ENCODE results near the gene OR52H1.

OR52H1 gene

GRCh38 chr11:5541427-5541826, 6.9 kb downstream of the OR52H1 start:
- no peak overlapping the region for H3K4ac ChIP-seq (ENCODE audit: low read depth, low read length)
- WGBS (ENCODE audit: extremely low coverage, insufficient coverage, insufficient read length), result no CpG with 5 or more reads among the region's 1 CpG

DNA sequence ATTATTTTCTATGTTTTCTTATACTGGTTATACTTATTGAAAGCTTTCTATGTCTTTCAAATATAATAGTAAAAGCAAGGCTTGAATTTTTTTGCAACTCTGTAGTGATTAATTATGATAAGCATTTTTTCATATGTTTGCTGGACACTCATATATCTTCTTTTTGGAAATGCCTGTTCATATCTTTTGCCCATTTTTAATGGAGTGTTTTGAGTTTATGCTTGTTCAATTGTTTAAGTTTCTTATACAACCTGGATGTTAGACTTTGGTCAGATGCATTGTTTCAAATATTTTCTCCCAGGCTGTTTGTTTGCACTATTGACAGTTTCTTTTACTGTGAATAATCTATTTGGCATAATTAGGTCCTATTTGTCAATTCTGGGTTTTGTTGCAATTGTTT, 11.9 kb downstream of the OR52H1 start:
- no peak overlapping the region for H3K18ac ChIP-seq (ENCODE audit: low read length)
- no peak overlapping the region for H3K14ac ChIP-seq (ENCODE audit: low read length)
- H2BK120ac ChIP-seq (ENCODE audit: insufficient read depth, low read length, poor library complexity), result no peak overlapping the region
- no peak overlapping the region for H3K23ac ChIP-seq (ENCODE audit: low read length)
- H3K9ac ChIP-seq (ENCODE audit: low read length), result no peak overlapping the region
- H2BK5ac ChIP-seq (ENCODE audit: low read depth, low read length, poor library complexity), result no peak overlapping the region
- H3K36me3 ChIP-seq (ENCODE audit: control insufficient read depth in 1 of 2, insufficient read depth in 2 of 2, low read length in 2 of 2), result no peaks in the 10 kb centered on the region
- no peak overlapping the region for H3K4me2 ChIP-seq (ENCODE audit: low read length)
- H3K4ac ChIP-seq (ENCODE audit: low read depth, low read length), result no peak overlapping the region
- H3K4me3 ChIP-seq (ENCODE audit: low read depth, low read length), result no peak overlapping the region
- no peak overlapping the region for H2AFZ ChIP-seq (ENCODE audit: insufficient read depth, low read length, poor library complexity)
- no peak overlapping the region for H3K27ac ChIP-seq (ENCODE audit: low read depth, low read length)
- H2BK12ac ChIP-seq (ENCODE audit: low read length), result no peak overlapping the region
- no peaks in the 10 kb centered on the region for H3K9me3 ChIP-seq (ENCODE audit: insufficient read depth, low read depth, low read length)
- no peaks in the 10 kb centered on the region for H3K79me2 ChIP-seq (ENCODE audit: control insufficient read depth, insufficient read depth, low read length, poor library complexity)
- H3K4me1 ChIP-seq (ENCODE audit: control insufficient read depth in 1 of 2, insufficient read depth in 2 of 2, low read length in 2 of 2), result no peaks in the 10 kb centered on the region
- no peak overlapping the region for H2AK5ac ChIP-seq (ENCODE audit: low read length)
- H4K12ac ChIP-seq (ENCODE audit: low read depth, low read length), result no peak overlapping the region
- DNase-seq, result no peak
- H3K79me1 ChIP-seq (ENCODE audit: low read length), result no peaks in the 10 kb centered on the region
- no peak overlapping the region for H4K8ac ChIP-seq (ENCODE audit: low read depth, low read length)
- no peak overlapping the region for H4K91ac ChIP-seq (ENCODE audit: low read depth, low read length)
- no peaks in the 10 kb centered on the region for H3K27me3 ChIP-seq (ENCODE audit: insufficient read depth, low read length)

More at GRCh38 chr11:5541427-5541826, 6.9 kb downstream of the OR52H1 start:
- Histone ChIP-seq H3K27me3 (ENCODE audit: insufficient read depth, low read length) (no peaks in the 10 kb centered on the region), H2BK12ac (ENCODE audit: low read length) (no peak overlapping the region), H3K27ac (ENCODE audit: low read depth, low read length) (no peak overlapping the region), H4K12ac (ENCODE audit: low read depth, low read length) (no peak overlapping the region), H3K79me2 (ENCODE audit: control insufficient read depth, insufficient read depth, low read length, poor library complexity) (no peaks in the 10 kb centered on the region), H4K91ac (ENCODE audit: low read depth, low read length) (no peak overlapping the region), H3K36me3 (ENCODE audit: control insufficient read depth in 1 of 2, insufficient read depth in 2 of 2, low read length in 2 of 2) (no peaks in the 10 kb centered on the region), H3K9me3 (ENCODE audit: insufficient read depth, low read depth, low read length) (no peaks in the 10 kb centered on the region), H3K23ac (ENCODE audit: low read length) (no peak overlapping the region), H3K4me3 (ENCODE audit: low read depth, low read length) (no peak overlapping the region), H3K9ac (ENCODE audit: low read length) (no peak overlapping the region), H2AFZ (ENCODE audit: insufficient read depth, low read length, poor library complexity) (no peak overlapping the region), H2BK120ac (ENCODE audit: insufficient read depth, low read length, poor library complexity) (no peak overlapping the region), H3K4me1 (ENCODE audit: control insufficient read depth in 1 of 2, insufficient read depth in 2 of 2, low read length in 2 of 2) (no peaks in the 10 kb centered on the region), H3K14ac (ENCODE audit: low read length) (no peak overlapping the region), H4K8ac (ENCODE audit: low read depth, low read length) (no peak overlapping the region), H2AK5ac (ENCODE audit: low read length) (no peak overlapping the region), H3K4me2 (ENCODE audit: low read length) (no peak overlapping the region), H3K18ac (ENCODE audit: low read length) (no peak overlapping the region), H3K79me1 (ENCODE audit: low read length) (no peaks in the 10 kb centered on the region), H2BK5ac (ENCODE audit: low read depth, low read length, poor library complexity) (no peak overlapping the region)
- DNase-seq, result no peak

GRCh38 chr11:5534046-5534445, 14.3 kb downstream of the OR52H1 start:
- no peak overlapping the region for H3K4me3 ChIP-seq (ENCODE audit: low read depth, low read length)
- no peaks in the 10 kb centered on the region for H3K79me1 ChIP-seq (ENCODE audit: low read length)
- no peaks in the 10 kb centered on the region for H3K4me1 ChIP-seq (ENCODE audit: control insufficient read depth in 1 of 2, insufficient read depth in 2 of 2, low read length in 2 of 2)
- H3K36me3 ChIP-seq (ENCODE audit: control insufficient read depth in 1 of 2, insufficient read depth in 2 of 2, low read length in 2 of 2), result no peaks in the 10 kb centered on the region
- no peak overlapping the region for H2BK12ac ChIP-seq (ENCODE audit: low read length)
- no peak overlapping the region for H3K4me2 ChIP-seq (ENCODE audit: low read length)
- H2BK120ac ChIP-seq (ENCODE audit: insufficient read depth, low read length, poor library complexity), result no peak overlapping the region
- no peak overlapping the region for H4K12ac ChIP-seq (ENCODE audit: low read depth, low read length)
- no peaks in the 10 kb centered on the region for H3K79me2 ChIP-seq (ENCODE audit: control insufficient read depth, insufficient read depth, low read length, poor library complexity)
- H3K9me3 ChIP-seq (ENCODE audit: insufficient read depth, low read depth, low read length), result no peaks in the 10 kb centered on the region
- no peak overlapping the region for H3K23ac ChIP-seq (ENCODE audit: low read length)
- no CpG with 5 or more reads among the region's 1 CpG for WGBS (ENCODE audit: extremely low coverage, insufficient coverage, insufficient read length)
- H3K27ac ChIP-seq (ENCODE audit: low read depth, low read length), result no peak overlapping the region
- H3K18ac ChIP-seq (ENCODE audit: low read length), result no peak overlapping the region
- no peak overlapping the region for H4K91ac ChIP-seq (ENCODE audit: low read depth, low read length)
- no peak overlapping the region for H2AFZ ChIP-seq (ENCODE audit: insufficient read depth, low read length, poor library complexity)
- no peak overlapping the region for H3K14ac ChIP-seq (ENCODE audit: low read length)
- H3K4ac ChIP-seq (ENCODE audit: low read depth, low read length), result no peak overlapping the region
- H3K9ac ChIP-seq (ENCODE audit: low read length), result no peak overlapping the region
- no peak overlapping the region for H2BK5ac ChIP-seq (ENCODE audit: low read depth, low read length, poor library complexity)
- peak in 1 of 2 donors; percentile 27 for DNase-seq
- no peaks in the 10 kb centered on the region for H3K27me3 ChIP-seq (ENCODE audit: insufficient read depth, low read length)
- no peak overlapping the region for H2AK5ac ChIP-seq (ENCODE audit: low read length)
- no peak overlapping the region for H4K8ac ChIP-seq (ENCODE audit: low read depth, low read length)

GRCh38 chr11:5531053-5531831, 17.1 kb downstream of the OR52H1 start:
- peaks cover 5% of the 10 kb centered on the region for H3K9me3 ChIP-seq (ENCODE audit: insufficient read depth, low read depth, low read length)
- H3K18ac ChIP-seq (ENCODE audit: low read length), result no peak overlapping the region
- no peak overlapping the region for H2BK5ac ChIP-seq (ENCODE audit: low read depth, low read length, poor library complexity)
- no peak overlapping the region for H4K91ac ChIP-seq (ENCODE audit: low read depth, low read length)
- H3K23ac ChIP-seq (ENCODE audit: low read length), result no peak overlapping the region
- H3K79me1 ChIP-seq (ENCODE audit: low read length), result no peaks in the 10 kb centered on the region
- H3K79me2 ChIP-seq (ENCODE audit: control insufficient read depth, insufficient read depth, low read length, poor library complexity), result no peaks in the 10 kb centered on the region
- H2AK5ac ChIP-seq (ENCODE audit: low read length), result no peak overlapping the region
- no peak overlapping the region for H3K14ac ChIP-seq (ENCODE audit: low read length)
- no peaks in the 10 kb centered on the region for H3K4me1 ChIP-seq (ENCODE audit: control insufficient read depth in 1 of 2, insufficient read depth in 2 of 2, low read length in 2 of 2)
- no peak overlapping the region for H2BK12ac ChIP-seq (ENCODE audit: low read length)
- H2BK120ac ChIP-seq (ENCODE audit: insufficient read depth, low read length, poor library complexity), result no peak overlapping the region
- H3K27ac ChIP-seq (ENCODE audit: low read depth, low read length), result no peak overlapping the region
- H3K4me3 ChIP-seq (ENCODE audit: low read depth, low read length), result no peak overlapping the region
- no peak overlapping the region for H2AFZ ChIP-seq (ENCODE audit: insufficient read depth, low read length, poor library complexity)
- H3K9ac ChIP-seq (ENCODE audit: low read length), result no peak overlapping the region
- H3K4ac ChIP-seq (ENCODE audit: low read depth, low read length), result no peak overlapping the region
- no peaks in the 10 kb centered on the region for H3K36me3 ChIP-seq (ENCODE audit: control insufficient read depth in 1 of 2, insufficient read depth in 2 of 2, low read length in 2 of 2)
- no peaks in the 10 kb centered on the region for H3K27me3 ChIP-seq (ENCODE audit: insufficient read depth, low read length)
- no peak for DNase-seq
- H4K12ac ChIP-seq (ENCODE audit: low read depth, low read length), result no peak overlapping the region
- no peak overlapping the region for H4K8ac ChIP-seq (ENCODE audit: low read depth, low read length)
- H3K4me2 ChIP-seq (ENCODE audit: low read length), result no peak overlapping the region
- no CpG with 5 or more reads among the region's 2 CpGs for WGBS (ENCODE audit: extremely low coverage, insufficient coverage, insufficient read length)
